Astrocyte of the hippocampus (primary cell): ENCODE data around the gene MRPS27.

Experiments
- DNase-seq: peaks from one replicate; pipeline ENCODE4 v3.0.0; 2011; ENCODE audit warnings: low read depth, low spot score

Gene MRPS27

GRCh38 chr5:72170101-72170500 is 149.9 kb downstream of the MRPS27 start:
- DNase-seq: no peak
